Type B pancreatic cell (in vitro differentiated cells): Measurements from ENCODE around the gene PBX3. TPM values are rescaled to one million over a fixed set of nuclear protein-coding genes. Genes with fewer than 3 reads are reported as not detected.

ENCODE experiments used
- DNase-seq: peaks from one replicate; pipeline ENCODE4 v3.0.0; 2021; ENCODE audit warnings: mixed read lengths; ENCODE audit not compliant: unreplicated experiment; ENCODE audit errors: extremely low spot score
- H3K27ac Mint-ChIP-seq: 2 replicates; pipeline ENCODE4 v1.8.0; 2021; ENCODE audit warnings: mild to moderate bottlenecking, mixed read lengths
- H3K27me3 Mint-ChIP-seq: 2 replicates; pipeline ENCODE4 v1.8.0; 2021; ENCODE audit warnings: mixed read lengths
- H3K36me3 Mint-ChIP-seq: 2 replicates; pipeline ENCODE4 v1.8.0; 2021; ENCODE audit warnings: mixed read lengths
- H3K4me1 Mint-ChIP-seq: one replicate; pipeline ENCODE4 v1.8.0; 2021; ENCODE audit warnings: mixed read lengths; ENCODE audit not compliant: unreplicated experiment
- H3K4me3 Mint-ChIP-seq: 2 replicates; pipeline ENCODE4 v1.8.0; 2021; ENCODE audit warnings: mild to moderate bottlenecking, mixed read lengths
- H3K9me3 Mint-ChIP-seq: 2 replicates; pipeline ENCODE4 v1.8.0; 2021; ENCODE audit warnings: mixed read lengths
- CTCF ChIP-seq: fragments of 200-600 bp; sonication (generic); conservative IDR thresholded peaks from 2 replicates; pipeline ENCODE4 v1.5.0; 2021; ENCODE audit warnings: antibody characterized with exemption, mild to moderate bottlenecking
- total RNA-seq: library from RNA; stranded (reverse); gene quantifications from 2 replicates; pipeline ENCODE4 v1.2.1, GENCODE V29; 2021; ENCODE audit warnings: low replicate concordance

Gene PBX3
- total RNA-seq, 1 donor from 2014 or later: 60.9 TPM

GRCh38 chr9:125959951-125960619, 212.9 kb downstream of the PBX3 start:
- Mint-ChIP-seq H3K9me3 (no peaks in the 10 kb centered on the region), H3K36me3 (peaks cover 28% of the 10 kb centered on the region), H3K27me3 (no peaks in the 10 kb centered on the region), H3K27ac (no peak overlapping the region), H3K4me1 (peaks cover 7% of the 10 kb centered on the region), H3K4me3 (no peak overlapping the region)
- DNase-seq: no peak
- TF ChIP-seq CTCF: no peak

GRCh38 chr9:125960626-125961025, 213.5 kb downstream of the PBX3 start:
- Mint-ChIP-seq H3K9me3 (no peaks in the 10 kb centered on the region), H3K4me1 (peaks cover 2% of the 10 kb centered on the region), H3K4me3 (no peak overlapping the region), H3K36me3 (peaks cover 33% of the 10 kb centered on the region), H3K27ac (no peak overlapping the region), H3K27me3 (no peaks in the 10 kb centered on the region)
- no peak for DNase-seq
- no peak for TF ChIP-seq CTCF

- no peak overlapping the region for H3K27ac Mint-ChIP-seq
- H3K36me3 Mint-ChIP-seq: peaks cover 35% of the 10 kb centered on the region
- no peak overlapping the region for H3K4me3 Mint-ChIP-seq
- no peaks in the 10 kb centered on the region for H3K27me3 Mint-ChIP-seq
- TF ChIP-seq CTCF: no peak
- no peak for DNase-seq
- no peaks in the 10 kb centered on the region for H3K4me1 Mint-ChIP-seq
- H3K9me3 Mint-ChIP-seq: no peaks in the 10 kb centered on the region
Observed at GRCh38 chr9:125961072-125961471, 213.9 kb downstream of the PBX3 start.

- no peak overlapping the region for H3K4me3 Mint-ChIP-seq
- no peaks in the 10 kb centered on the region for H3K4me1 Mint-ChIP-seq
- no peak for DNase-seq
- H3K36me3 Mint-ChIP-seq: peaks cover 40% of the 10 kb centered on the region
- H3K9me3 Mint-ChIP-seq: no peaks in the 10 kb centered on the region
- H3K27ac Mint-ChIP-seq: no peak overlapping the region
- no peaks in the 10 kb centered on the region for H3K27me3 Mint-ChIP-seq
- no peak for TF ChIP-seq CTCF
Observed at GRCh38 chr9:125963932-125964331, 216.8 kb downstream of the PBX3 start.

- H3K36me3 Mint-ChIP-seq: peaks cover 40% of the 10 kb centered on the region
- no peak for DNase-seq
- H3K27me3 Mint-ChIP-seq: no peaks in the 10 kb centered on the region
- no peak for TF ChIP-seq CTCF
- H3K27ac Mint-ChIP-seq: no peak overlapping the region
- no peaks in the 10 kb centered on the region for H3K4me1 Mint-ChIP-seq
- H3K4me3 Mint-ChIP-seq: no peak overlapping the region
- H3K9me3 Mint-ChIP-seq: no peaks in the 10 kb centered on the region
Observed at GRCh38 chr9:125964702-125965225, 217.6 kb downstream of the PBX3 start.
